HUES64 (cell line): ENCODE data around the gene PCK2. TPM values are rescaled to one million over a fixed set of nuclear protein-coding genes. Genes with fewer than 3 reads are reported as not detected.
"Not testable (repeated sequence)": the region's sequence is repeated elsewhere in the genome, so short reads cannot be mapped to it uniquely, and the experiment has no call there.

ENCODE experiments used
- H3K27ac ChIP-seq: 2 replicates; pipeline ENCODE4 v1.7.0; 2013; ENCODE audit warnings: low read depth, low read length, inconsistent platforms
- H3K27me3 ChIP-seq: 2 replicates; pipeline ENCODE4 v1.6.1; 2013; ENCODE audit warnings: mild to moderate bottlenecking, low read length; ENCODE audit not compliant: insufficient read depth
- H3K36me3 ChIP-seq: 2 replicates; pipeline ENCODE4 v1.6.1; 2013; ENCODE audit warnings: mild to moderate bottlenecking, low read length; ENCODE audit not compliant: insufficient read depth
- H3K4me1 ChIP-seq: 2 replicates; pipeline ENCODE4 v1.6.1; 2013; ENCODE audit warnings: mild to moderate bottlenecking, low read length, moderate library complexity; ENCODE audit not compliant: insufficient read depth
- H3K4me3 ChIP-seq: 2 replicates; pipeline ENCODE4 v1.5.1; 2013; ENCODE audit warnings: mild to moderate bottlenecking, low read length, moderate library complexity
- H3K9ac ChIP-seq: 2 replicates; pipeline ENCODE4 v1.6.1; 2013; ENCODE audit warnings: mild to moderate bottlenecking, low read depth, low read length
- H3K9me3 ChIP-seq: 2 replicates; pipeline ENCODE4 v1.6.1; 2013; ENCODE audit warnings: low read depth, low read length; ENCODE audit not compliant: insufficient read depth
- WGBS: fragments of 150-250, 120-280 bp; methylation state at CpG from one replicate; pipeline ENCODE4 v1.1.7; 2013; ENCODE audit warnings: missing lambda C conversion rate; 5-methylcytosine and 5-hydroxymethylcytosine counted together
- polyA plus RNA-seq, 2 experiments: library from polyadenylated mRNA; stranded (reverse); fragments of 50-300 nt; gene quantifications; one replicate each; pipeline ENCODE4 v1.2.3, GENCODE V29; 2013

The PCK2 gene
- 18.8 TPM for polyA plus RNA-seq (2013, experiment 1 of 2)
- polyA plus RNA-seq (2013, experiment 2 of 2) = 24.5 TPM

GRCh38 chr14:24093901-24094840 is at the start of gene PCK2:
PCK2 (plus strand) TSS chr14:24094311; CDS start chr14:24094406, 95 bp downstream.
- under 1% methylated on average over 68 of the region's 68 CpGs for WGBS
- peak within 1 kb of the TSS; percentile 84 for H3K27ac ChIP-seq
- H3K9ac ChIP-seq = peak within 1 kb of the TSS; percentile 89
- H3K9me3 ChIP-seq = no peaks in the 10 kb centered on the region
- H3K36me3 ChIP-seq = peaks cover 15% of the 10 kb centered on the region
- peaks cover 14% of the 10 kb centered on the region for H3K4me1 ChIP-seq
- H3K4me3 ChIP-seq = peak within 1 kb of the TSS; percentile 80
- peaks cover 6% of the 10 kb centered on the region for H3K27me3 ChIP-seq

GRCh38 chr14:24049002-24049401 is 45.1 kb upstream of the PCK2 start:
- H3K36me3 ChIP-seq, H3K4me1 ChIP-seq, H3K27me3 ChIP-seq, H3K4me3 ChIP-seq, H3K9me3 ChIP-seq, H3K9ac ChIP-seq, H3K27ac ChIP-seq: not testable (repeated sequence)
- WGBS = 93% methylated on average over 2 of the region's 2 CpGs

GRCh38 chr14:24050753-24051152 is 43.4 kb upstream of the PCK2 start:
- not testable (repeated sequence) for H3K4me1 ChIP-seq, H3K9ac ChIP-seq, H3K36me3 ChIP-seq, H3K9me3 ChIP-seq, H3K27ac ChIP-seq, H3K27me3 ChIP-seq
- WGBS = 66% methylated on average over 8 of the region's 8 CpGs
- H3K4me3 ChIP-seq = peak overlapping the region; percentile 61; the same call in 1 of the 2 replicates

- 11% methylated on average over 16 of the region's 20 CpGs for WGBS
- H3K4me1 ChIP-seq = no peaks in the 10 kb centered on the region
- H3K4me3 ChIP-seq = peak overlapping the region; percentile 61
- peak overlapping the region; percentile 82 for H3K9ac ChIP-seq
- peaks cover 9% of the 10 kb centered on the region; the same call in 1 of the 2 replicates for H3K27me3 ChIP-seq
- H3K27ac ChIP-seq = 0 out of 2 replicates have a peak overlapping the region, but pooled peaks have one; percentile 4
- H3K9me3 ChIP-seq = no peaks in the 10 kb centered on the region
- H3K36me3 ChIP-seq = no peaks in the 10 kb centered on the region
Observed at GRCh38 chr14:24051176-24051788, 42.8 kb upstream of the PCK2 start.

- Histone ChIP-seq H3K36me3 (no peaks in the 10 kb centered on the region), H3K4me3 (peak within 1 kb of the TSS; percentile 61), H3K27me3 (peaks cover 9% of the 10 kb centered on the region; the same call in 1 of the 2 replicates), H3K9me3 (no peaks in the 10 kb centered on the region), H3K4me1 (no peaks in the 10 kb centered on the region), H3K9ac (peak within 1 kb of the TSS; percentile 82), H3K27ac (0 out of 2 replicates have a peak within 1 kb of the TSS, but pooled peaks have one; percentile 4)
- under 1% methylated on average over 92 of the region's 92 CpGs for WGBS
Observed at GRCh38 chr14:24051789-24052655, 42.1 kb upstream of the PCK2 start, which contains the start of gene CARMIL3. CARMIL3 (plus strand) TSS chr14:24052009; CDS start chr14:24052154, 145 bp downstream.

- Histone ChIP-seq H3K4me3 (peak overlapping the region; percentile 61), H3K9ac (no peak overlapping the region), H3K27me3 (peaks cover 6% of the 10 kb centered on the region; the same call in 1 of the 2 replicates), H3K4me1 (no peaks in the 10 kb centered on the region), H3K9me3 (no peaks in the 10 kb centered on the region), H3K36me3 (no peaks in the 10 kb centered on the region), H3K27ac (no peak overlapping the region)
- 71% methylated on average over 19 of the region's 20 CpGs for WGBS
Observed at GRCh38 chr14:24052656-24053547, 41.2 kb upstream of the PCK2 start.

- 86% methylated on average over 10 of the region's 10 CpGs for WGBS
- Histone ChIP-seq H3K36me3 (no peaks in the 10 kb centered on the region), H3K27ac (no peak overlapping the region), H3K9ac (no peak overlapping the region), H3K4me1 (no peaks in the 10 kb centered on the region), H3K4me3 (no peak overlapping the region), H3K27me3 (peaks cover 6% of the 10 kb centered on the region; the same call in 1 of the 2 replicates), H3K9me3 (no peaks in the 10 kb centered on the region)
Observed at GRCh38 chr14:24053548-24054323, 40.4 kb upstream of the PCK2 start.

GRCh38 chr14:24054324-24054641 is 39.8 kb upstream of the PCK2 start:
- H3K4me3 ChIP-seq = no peak overlapping the region
- H3K36me3 ChIP-seq = no peaks in the 10 kb centered on the region
- 86% methylated on average over 6 of the region's 6 CpGs for WGBS
- H3K27me3 ChIP-seq = peaks cover 6% of the 10 kb centered on the region; the same call in 1 of the 2 replicates
- H3K9ac ChIP-seq = no peak overlapping the region
- no peak overlapping the region for H3K27ac ChIP-seq
- H3K4me1 ChIP-seq = no peaks in the 10 kb centered on the region
- no peaks in the 10 kb centered on the region for H3K9me3 ChIP-seq

GRCh38 chr14:24054646-24055045 is 39.5 kb upstream of the PCK2 start:
- H3K27me3 ChIP-seq = peaks cover 6% of the 10 kb centered on the region; the same call in 1 of the 2 replicates
- WGBS = 89% methylated on average over 9 of the region's 9 CpGs
- no peaks in the 10 kb centered on the region for H3K4me1 ChIP-seq
- no peak overlapping the region for H3K27ac ChIP-seq
- H3K4me3 ChIP-seq = no peak overlapping the region
- H3K9me3 ChIP-seq = no peaks in the 10 kb centered on the region
- no peaks in the 10 kb centered on the region for H3K36me3 ChIP-seq
- no peak overlapping the region for H3K9ac ChIP-seq
